ENCODE results near the gene CLIC1. TPM values are rescaled to one million over a fixed set of nuclear protein-coding genes. Genes with fewer than 3 reads are reported as not detected.

The CLIC1 gene
- polyA plus RNA-seq, 1 donor (not counting 4 experiments of a cell fraction or from before 2014, with no cell fraction given): 832 TPM

- H3K4me1 ChIP-seq (ENCODE audit: control insufficient read depth, extremely low read depth, insufficient read depth, low read length): peaks cover 3% of the 10 kb centered on the region
- dilution Hi-C loops (cut with MboI; ENCODE audit: extremely low pct_ligation_motif_present, low sequenced_read_pairs): no loop called here
- no peaks in the 10 kb centered on the region for H3K36me3 ChIP-seq (ENCODE audit: control insufficient read depth in 2 of 2, extremely low read depth in 1 of 2, insufficient read depth in 2 of 2, low read length in 2 of 2)
- H3K4me3 ChIP-seq (ENCODE audit: control insufficient read depth in 2 of 3, extremely low read depth in 1 of 3, insufficient read depth in 2 of 3, low read depth in 1 of 3, low read length in 3 of 3): no peak overlapping the region
- DNase-seq (ENCODE audit: low read depth, low spot score) (peak; percentile 64), FAIRE-seq (peak; percentile 34)
- H3K4me2 ChIP-seq (ENCODE audit: control insufficient read depth, extremely low read depth, insufficient read depth, low read depth, low read length): no peak overlapping the region
- H3K27me3 ChIP-seq (ENCODE audit: control insufficient read depth, extremely low read depth, insufficient read depth, low read length): no peaks in the 10 kb centered on the region
- H3K9me1 ChIP-seq (ENCODE audit: control insufficient read depth, extremely low read depth, insufficient read depth, low read length): peaks cover 2% of the 10 kb centered on the region
- no peak for TF ChIP-seq EZH2 (IDR thresholded peaks at IDR 0.05; ENCODE audit: low read length)
- peak; percentile 92 to 98 (median 95) for TF ChIP-seq CTCF (optimal IDR thresholded peaks at IDR 0.05 in 1 of 3, IDR thresholded peaks at IDR 0.05 in 1 of 3, conservative IDR thresholded peaks at IDR 0.05 in 1 of 3; ENCODE audit: extremely low read depth in 1 of 3, insufficient read depth in 2 of 3, low read length in 3 of 3)
- H3K9me3 ChIP-seq (ENCODE audit: control insufficient read depth, low read depth, low read length): no peaks in the 10 kb centered on the region
- H3K9ac ChIP-seq (ENCODE audit: control insufficient read depth, extremely low read depth, insufficient read depth, low read length): no peak overlapping the region
- H3K79me2 ChIP-seq (ENCODE audit: control insufficient read depth, insufficient read depth, low read length): no peaks in the 10 kb centered on the region
- H4K20me1 ChIP-seq (ENCODE audit: control insufficient read depth, extremely low read depth, insufficient read depth, low read length): no peaks in the 10 kb centered on the region
- H2AFZ ChIP-seq (ENCODE audit: control insufficient read depth, low read length): no peak overlapping the region
- no peak overlapping the region for H3K27ac ChIP-seq (ENCODE audit: control insufficient read depth, insufficient read depth, low read length)
Observed at GRCh38 chr6:31769684-31770371, 33.5 kb upstream of the CLIC1 start.

- no peaks in the 10 kb centered on the region for H3K36me3 ChIP-seq (ENCODE audit: control insufficient read depth in 2 of 2, extremely low read depth in 1 of 2, insufficient read depth in 2 of 2, low read length in 2 of 2)
- DNase-seq (ENCODE audit: low read depth, low spot score): no peak
- H3K9ac ChIP-seq (ENCODE audit: control insufficient read depth, extremely low read depth, insufficient read depth, low read length): no peak overlapping the region
- H4K20me1 ChIP-seq (ENCODE audit: control insufficient read depth, extremely low read depth, insufficient read depth, low read length): no peaks in the 10 kb centered on the region
- H3K4me3 ChIP-seq (ENCODE audit: control insufficient read depth in 2 of 3, extremely low read depth in 1 of 3, insufficient read depth in 2 of 3, low read depth in 1 of 3, low read length in 3 of 3): no peak overlapping the region
- no peaks in the 10 kb centered on the region for H3K27me3 ChIP-seq (ENCODE audit: control insufficient read depth, extremely low read depth, insufficient read depth, low read length)
- no peak for FAIRE-seq
- no peaks in the 10 kb centered on the region for H3K79me2 ChIP-seq (ENCODE audit: control insufficient read depth, insufficient read depth, low read length)
- no peaks in the 10 kb centered on the region for H3K9me3 ChIP-seq (ENCODE audit: control insufficient read depth, low read depth, low read length)
- TF ChIP-seq EZH2 (IDR thresholded peaks at IDR 0.05; ENCODE audit: low read length) (no peak), CTCF (optimal IDR thresholded peaks at IDR 0.05 in 1 of 3, IDR thresholded peaks at IDR 0.05 in 1 of 3, conservative IDR thresholded peaks at IDR 0.05 in 1 of 3; ENCODE audit: extremely low read depth in 1 of 3, insufficient read depth in 2 of 3, low read length in 3 of 3) (no peak)
- no peak overlapping the region for H3K4me2 ChIP-seq (ENCODE audit: control insufficient read depth, extremely low read depth, insufficient read depth, low read depth, low read length)
- peaks cover 2% of the 10 kb centered on the region for H3K9me1 ChIP-seq (ENCODE audit: control insufficient read depth, extremely low read depth, insufficient read depth, low read length)
- dilution Hi-C loops (cut with MboI; ENCODE audit: extremely low pct_ligation_motif_present, low sequenced_read_pairs): no loop called here
- H3K27ac ChIP-seq (ENCODE audit: control insufficient read depth, insufficient read depth, low read length): no peak overlapping the region
- H2AFZ ChIP-seq (ENCODE audit: control insufficient read depth, low read length): no peak overlapping the region
- H3K4me1 ChIP-seq (ENCODE audit: control insufficient read depth, extremely low read depth, insufficient read depth, low read length): peaks cover 3% of the 10 kb centered on the region
Observed at GRCh38 chr6:31768363-31769257, 32.3 kb upstream of the CLIC1 start.

All from keratinocyte (primary cell).